CD4-positive, alpha-beta T cell treated with Interferon alpha-2 for 1 hour (primary cell): ENCODE results near the gene FLYWCH2.
A peak's percentile ranks its signal among the peaks of the same experiment; 100 is the strongest.

ENCODE experiments used
- DNase-seq, 2 donors: peaks; one replicate each; pipeline ENCODE4 v3.0.0-alpha.2; 2020 to 2022

The FLYWCH2 gene, protein sequence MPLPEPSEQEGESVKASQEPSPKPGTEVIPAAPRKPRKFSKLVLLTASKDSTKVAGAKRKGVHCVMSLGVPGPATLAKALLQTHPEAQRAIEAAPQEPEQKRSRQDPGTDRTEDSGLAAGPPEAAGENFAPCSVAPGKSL

DNA sequence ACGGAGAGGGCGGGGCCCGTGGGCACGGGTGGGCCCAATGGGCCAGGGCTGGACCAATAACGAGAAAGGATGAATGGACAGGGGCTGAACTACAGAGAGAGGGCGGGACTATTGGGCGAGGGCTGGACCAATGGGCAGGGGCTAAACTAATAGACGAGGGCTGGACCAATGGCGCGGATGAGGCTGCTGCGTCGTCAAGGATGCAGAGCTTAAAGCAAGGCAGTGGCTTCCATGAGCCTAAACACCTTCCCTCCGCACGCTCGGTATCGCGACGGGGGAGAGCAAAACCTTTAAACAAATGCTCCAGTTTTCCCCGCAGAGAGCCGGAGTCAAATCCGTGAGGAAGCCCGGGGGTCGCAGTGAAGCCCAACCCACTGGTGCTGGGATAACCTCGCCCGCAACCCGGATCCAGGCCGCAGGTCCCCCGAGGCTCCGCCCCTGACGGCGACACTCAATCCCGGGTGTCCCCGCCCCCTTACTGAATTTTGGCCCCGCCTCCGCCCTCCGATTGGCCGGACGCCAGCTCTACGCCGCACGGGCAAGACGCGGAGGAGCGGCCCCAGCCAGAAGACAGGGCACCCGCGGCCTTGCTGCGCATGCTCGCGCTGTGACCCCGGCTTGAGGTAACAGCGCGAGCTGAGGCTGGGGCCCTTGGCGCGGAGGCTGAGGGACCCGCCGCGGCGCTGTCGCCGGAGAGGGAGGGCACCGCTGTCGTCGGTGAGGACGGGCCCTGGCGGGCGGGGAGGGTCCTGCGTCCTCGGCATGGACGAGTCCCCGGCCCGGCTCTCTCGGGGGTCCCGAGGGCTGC, at the start of gene FLYWCH2:
Gene FLYWCH2 (plus strand): TSS at position 566 of the 808 bp plus-strand sequence. CDS start 13,235 bp downstream, outside the sequence.
- DNase-seq: peak; percentile 99 to 100

DNA sequence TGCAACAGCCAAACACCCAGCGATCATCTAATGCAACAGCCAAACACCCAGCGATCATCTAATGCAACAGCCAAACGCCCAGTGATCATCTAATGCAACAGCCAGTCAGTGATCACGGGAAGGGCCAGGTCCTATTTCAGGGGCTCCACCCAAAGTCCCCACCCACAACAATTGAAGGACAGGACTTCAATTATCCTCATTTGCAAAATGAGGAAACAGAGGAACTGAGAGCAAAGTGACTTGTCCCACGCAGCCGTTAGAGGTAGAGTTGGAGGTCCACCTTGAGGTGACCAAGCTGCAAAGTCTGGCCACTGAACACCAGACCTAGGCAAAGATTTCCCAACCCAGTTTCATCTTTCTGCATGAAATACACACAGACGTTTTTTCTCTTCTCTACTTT, 49.2 kb upstream of the FLYWCH2 start:
- no peak for DNase-seq

DNA sequence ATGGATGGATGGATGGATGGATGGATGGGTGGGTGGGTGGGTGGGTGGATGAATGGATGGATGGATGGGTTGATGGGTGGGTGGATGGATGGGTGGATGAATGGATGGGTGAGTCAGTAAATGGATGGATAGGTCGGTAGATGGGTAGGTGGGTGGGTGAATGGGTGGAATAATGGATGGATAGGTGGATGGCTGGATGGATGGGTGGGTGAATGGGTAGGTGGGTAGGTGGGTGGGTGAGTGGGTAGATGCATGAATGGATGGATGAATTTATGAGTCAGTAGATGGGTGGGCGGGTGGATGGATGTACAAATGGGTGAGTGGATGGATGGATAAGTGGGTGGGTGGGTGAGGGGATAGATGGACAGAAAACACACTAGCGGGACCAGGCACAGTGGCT, 48.0 kb upstream of the FLYWCH2 start:
- no peak for DNase-seq

DNA sequence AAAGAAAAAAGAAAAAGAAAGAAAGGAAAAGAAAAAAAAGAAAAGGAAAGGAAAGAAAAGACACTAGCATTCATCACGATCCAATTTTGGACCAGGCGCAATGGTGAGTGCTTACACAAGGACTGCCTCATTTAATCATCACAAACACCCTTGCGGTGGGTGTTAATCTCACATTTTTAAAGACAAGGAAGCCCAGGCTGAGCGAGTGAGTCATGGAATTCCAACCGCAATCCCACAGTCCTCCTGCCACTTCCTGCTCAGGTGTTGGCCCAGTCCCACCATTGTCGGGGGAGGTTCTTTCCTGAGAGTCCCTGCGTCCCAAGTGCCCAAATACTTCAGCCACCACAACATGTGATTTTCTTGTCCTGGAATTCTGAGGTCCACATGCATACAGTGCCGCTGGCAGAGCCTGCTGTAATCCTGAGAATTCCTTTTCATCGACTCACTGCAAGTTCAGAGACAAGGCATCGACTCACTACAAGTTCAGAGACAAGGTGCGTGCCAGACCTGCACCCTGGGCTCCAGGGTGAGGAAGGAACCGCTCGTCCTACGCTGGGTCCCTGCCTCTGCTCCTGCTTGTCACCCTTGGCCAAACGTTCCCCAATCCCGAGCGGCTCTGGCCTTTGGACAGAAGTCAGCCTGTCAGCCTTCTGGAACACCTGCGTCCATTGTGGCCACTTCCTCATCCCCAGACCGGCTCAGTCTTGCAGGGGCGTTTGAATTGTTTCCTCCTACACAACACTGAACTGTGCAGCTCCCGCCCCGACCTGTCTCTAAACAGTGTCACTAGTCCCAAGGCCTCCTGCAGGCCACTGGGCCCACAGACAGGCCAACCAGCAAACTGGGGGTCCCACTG, 47.1 kb upstream of the FLYWCH2 start:
- DNase-seq: no peak

DNA sequence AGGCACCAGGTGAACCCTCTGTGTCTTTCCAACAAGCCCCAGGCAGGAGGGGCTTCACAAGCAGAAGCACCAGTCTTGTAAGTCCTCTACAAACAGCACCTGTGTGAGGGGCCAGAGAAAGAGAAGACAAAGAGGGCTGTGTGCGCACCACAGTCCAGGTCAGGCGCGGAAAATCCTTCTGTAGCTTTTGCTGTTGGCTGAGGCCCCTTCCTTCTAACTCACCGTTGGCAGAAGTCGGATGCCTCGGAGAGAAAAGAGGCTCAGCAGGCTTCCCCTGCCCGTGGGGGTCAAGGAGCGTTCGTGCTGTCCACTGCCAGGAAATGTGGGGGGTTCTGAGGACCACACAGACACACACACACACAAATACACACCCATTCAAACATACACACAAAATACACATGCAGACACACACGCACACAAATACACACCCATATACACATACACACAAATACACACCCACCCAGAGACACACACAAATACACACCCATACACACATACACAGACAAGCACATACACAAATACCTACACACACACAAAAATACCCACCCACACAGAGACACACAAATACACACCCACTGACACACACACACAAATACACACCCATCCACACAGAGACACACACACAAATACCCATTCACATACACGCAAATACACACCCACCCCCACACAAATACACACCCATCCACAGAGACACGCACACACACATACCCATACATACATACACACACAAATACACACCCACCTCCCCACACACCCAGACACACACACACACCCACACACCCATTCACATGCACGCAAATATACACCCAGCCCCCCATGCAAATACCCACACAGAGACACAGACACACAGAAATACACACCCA, 46.1 kb upstream of the FLYWCH2 start:
- DNase-seq: no peak

DNA sequence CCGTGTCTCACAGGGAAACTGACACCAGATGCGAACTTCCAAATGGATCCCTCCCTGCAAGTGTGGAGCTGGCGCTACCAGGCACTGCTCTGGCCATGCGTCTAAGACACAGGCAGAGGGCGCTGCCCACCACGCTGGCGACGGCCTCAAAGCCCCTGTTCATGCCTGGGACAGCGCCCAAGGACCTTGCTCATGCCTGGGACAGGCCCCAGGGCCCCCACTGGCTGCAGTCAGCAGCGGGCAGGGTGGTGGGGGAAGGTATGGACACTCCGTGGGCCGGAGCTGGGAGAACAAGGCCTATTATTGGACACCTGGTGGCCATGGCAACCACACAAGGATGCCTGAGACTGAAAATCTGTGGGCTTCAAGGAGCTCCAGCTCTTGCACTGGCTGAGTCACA, 44.1 kb upstream of the FLYWCH2 start:
- DNase-seq: peak; percentile 52 to 67

DNA sequence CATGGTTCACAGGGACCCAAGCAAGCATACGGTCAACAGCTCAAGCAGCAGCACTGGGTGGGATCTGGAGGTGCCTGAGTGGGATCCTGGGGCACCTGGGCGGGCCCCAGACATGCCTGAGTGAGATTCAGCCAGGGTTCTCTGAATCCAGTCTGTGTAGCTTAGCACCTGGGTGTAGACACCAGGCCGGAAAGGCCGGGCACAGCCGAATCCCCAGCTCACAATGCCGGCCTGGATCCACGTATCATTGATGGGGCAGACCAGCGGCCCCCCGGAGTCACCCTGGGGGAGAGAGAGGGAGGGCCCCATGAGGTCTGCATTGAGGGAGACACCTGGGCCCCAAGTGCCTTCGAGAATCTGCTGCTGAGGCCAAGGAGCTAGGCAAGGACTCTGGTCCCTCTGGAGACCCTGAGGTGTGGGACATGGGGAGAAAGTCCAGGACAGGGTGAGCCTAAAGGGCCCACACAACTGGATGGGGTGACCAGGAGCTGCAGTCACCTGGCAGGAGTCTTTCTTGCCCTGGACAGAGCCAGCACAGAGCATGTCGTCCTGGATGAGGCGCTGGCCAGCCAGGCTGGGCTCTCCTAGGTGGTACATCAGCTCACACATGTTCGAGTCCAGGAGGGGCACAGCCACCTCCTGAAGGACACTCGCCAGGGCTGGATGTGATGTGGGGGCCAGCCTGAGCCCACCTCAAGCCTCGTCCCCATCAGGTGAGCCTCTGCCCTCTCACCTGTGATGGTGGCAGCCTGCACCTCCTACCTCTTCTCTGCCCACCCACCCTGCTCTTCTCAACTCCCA, 43.2 kb upstream of the FLYWCH2 start:
- no peak for DNase-seq

DNA sequence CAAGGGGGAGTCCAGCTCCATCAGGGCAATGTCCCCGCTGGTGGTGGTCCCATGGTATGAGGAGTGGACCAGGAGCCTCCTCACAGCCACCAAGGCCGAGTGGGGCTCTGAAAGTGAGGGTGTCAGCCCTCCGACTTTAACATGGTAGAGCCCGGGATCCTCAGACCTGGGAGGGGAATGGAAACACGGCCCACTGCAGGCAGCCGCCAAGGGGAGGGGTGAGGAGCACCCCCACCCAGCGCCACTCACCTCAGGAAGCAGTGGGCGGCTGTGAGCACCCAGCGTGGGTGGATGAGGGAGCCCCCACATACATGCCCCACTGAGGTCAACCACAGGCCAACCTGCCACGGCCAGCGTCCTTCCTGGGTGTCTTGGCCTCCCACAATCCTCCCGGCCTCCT, 42.1 kb upstream of the FLYWCH2 start:
- DNase-seq: no peak

DNA sequence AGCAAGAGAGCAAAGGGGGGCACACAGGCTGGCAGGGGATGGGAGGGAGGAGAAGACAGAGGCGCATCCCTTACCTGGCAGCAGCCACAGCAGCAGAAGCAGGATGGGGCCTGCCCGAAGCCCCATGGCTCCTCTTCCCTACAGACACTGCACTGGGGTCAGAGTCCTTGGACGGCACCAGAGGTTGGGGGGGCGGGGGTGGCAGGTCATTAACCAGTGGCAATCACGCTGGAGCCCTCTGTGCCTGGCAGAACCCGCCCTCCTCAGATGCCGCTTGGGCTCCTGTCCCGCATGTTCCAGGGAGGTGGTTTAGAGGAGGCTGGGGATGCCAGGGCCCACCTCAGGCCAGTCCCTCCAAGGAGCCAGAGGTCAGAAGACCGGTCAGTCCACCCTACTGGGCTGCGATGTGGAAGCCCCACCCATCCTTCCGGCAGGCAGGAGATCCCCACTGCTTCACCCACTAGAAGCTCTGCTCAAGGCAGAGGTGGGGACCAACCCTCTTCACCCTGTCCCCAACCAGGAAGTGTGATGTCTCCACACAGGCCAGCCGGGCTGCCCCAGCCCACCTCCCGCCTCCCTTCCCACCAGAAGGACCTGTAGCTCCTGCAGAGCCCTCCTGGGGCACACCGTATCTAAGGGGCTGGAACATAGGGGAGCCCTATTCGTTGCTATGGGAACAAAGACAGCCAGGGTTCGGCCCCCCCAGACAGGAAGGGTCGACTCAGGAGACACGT, 41.2 kb upstream of the FLYWCH2 start:
- peak; percentile 18 to 26 for DNase-seq

DNA sequence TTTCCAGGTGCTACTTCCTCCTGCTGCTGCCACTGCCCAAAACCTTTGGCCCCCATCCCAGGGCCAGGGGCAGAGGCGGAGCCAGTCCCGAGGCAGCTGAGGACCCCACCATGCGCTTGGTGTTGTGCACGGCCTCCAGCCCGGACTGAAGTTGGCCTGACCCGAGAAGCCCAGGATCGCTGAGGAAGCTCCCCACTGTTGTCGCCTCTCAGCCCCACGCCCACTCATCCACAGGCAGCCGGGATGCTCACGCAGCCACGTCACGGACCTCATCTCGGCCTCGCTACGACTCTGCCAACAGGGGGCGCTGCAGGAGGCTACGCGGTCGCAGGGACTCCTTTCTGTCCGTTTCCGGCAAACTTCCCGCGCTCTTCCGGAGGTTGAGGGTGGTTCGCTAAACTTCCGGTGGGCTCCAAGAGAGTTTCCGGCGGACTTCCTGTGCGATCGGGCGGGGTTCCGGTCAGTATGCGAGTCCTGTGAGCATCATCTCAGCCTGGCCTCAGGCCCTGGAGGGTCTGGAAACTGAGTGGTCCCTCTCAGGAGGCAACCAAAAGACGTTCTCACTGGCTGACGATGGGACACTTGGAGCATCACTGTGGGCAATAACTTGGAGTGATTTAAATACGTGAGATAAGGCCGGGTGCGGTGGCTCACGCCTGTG, 40.5 kb upstream of the FLYWCH2 start:
- peak; percentile 78 to 79 for DNase-seq

DNA sequence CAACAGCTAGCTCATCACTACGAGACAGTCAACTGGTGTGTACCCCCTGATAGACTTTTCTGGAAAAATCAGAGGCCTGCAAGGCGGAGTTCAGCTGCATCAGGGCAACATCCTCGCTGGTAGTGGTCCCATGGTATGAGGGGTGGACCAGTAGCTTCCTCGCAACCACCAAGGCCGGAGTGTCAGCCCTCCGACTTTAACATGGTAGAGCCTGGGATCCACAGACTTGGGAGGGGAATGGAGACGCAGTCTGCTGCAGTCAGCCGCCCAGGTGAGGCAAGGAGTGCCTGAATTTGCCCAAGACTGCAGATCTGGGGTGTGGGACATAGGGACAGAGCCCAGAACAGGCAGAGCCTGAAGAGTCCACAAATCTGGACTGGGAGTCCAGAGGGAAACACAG, 39.5 kb upstream of the FLYWCH2 start:
- DNase-seq: no peak

DNA sequence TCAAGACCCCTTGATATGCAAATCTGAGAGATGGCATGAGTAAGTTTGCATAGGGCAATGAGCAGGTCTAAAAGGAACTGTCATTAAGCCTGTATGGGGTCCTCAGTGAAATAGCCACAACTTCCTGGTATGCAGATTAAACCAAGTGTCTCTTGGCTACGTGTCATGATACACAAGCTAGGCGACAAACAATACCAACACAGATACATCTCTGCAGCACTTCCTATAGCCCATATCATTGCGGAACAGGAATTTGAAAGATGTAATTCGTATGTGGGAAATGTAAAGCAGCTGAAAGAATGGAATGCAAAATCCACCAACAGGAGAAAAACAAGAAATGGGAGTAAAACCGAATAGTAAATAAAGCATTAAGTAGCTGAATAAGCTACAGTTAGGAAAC, 37.9 kb upstream of the FLYWCH2 start:
- DNase-seq: no peak

DNA sequence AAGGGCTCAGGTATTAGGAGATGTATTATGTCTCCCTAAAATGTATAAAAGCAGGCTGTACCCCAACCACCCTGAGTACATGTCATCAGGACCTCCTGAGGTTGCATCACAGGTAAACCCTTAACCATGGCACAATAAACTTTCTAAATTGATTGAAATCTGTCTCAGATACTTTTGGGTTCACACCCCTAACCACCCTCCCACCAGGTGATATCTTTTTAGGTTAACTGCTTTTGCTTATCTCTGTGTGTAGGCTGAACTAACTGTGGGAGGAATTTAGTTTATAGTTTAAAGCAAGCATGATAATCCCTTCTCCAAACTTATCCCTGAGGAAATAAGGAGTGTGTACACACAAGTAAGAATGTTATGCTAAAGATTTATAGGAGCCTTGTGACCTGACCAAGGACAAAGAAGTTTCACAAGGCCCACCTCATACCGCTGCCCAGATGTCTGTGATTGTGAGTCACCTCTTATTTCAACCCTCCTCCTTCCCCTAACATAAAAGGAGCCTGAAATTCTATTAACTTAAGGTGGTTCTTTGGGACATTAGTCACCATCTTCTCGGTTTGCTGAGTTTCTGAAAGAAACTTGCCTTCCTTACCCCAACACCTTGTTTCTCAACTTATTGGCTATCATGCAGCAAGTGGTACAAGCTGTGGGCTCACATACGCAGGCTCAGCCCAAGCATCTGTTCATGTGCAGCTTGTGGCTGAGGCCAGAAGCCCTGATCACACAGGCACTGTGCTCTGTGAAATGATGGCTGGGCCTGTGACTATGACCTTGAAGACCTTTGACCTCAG, 36.3 kb upstream of the FLYWCH2 start:
- no peak for DNase-seq

DNA sequence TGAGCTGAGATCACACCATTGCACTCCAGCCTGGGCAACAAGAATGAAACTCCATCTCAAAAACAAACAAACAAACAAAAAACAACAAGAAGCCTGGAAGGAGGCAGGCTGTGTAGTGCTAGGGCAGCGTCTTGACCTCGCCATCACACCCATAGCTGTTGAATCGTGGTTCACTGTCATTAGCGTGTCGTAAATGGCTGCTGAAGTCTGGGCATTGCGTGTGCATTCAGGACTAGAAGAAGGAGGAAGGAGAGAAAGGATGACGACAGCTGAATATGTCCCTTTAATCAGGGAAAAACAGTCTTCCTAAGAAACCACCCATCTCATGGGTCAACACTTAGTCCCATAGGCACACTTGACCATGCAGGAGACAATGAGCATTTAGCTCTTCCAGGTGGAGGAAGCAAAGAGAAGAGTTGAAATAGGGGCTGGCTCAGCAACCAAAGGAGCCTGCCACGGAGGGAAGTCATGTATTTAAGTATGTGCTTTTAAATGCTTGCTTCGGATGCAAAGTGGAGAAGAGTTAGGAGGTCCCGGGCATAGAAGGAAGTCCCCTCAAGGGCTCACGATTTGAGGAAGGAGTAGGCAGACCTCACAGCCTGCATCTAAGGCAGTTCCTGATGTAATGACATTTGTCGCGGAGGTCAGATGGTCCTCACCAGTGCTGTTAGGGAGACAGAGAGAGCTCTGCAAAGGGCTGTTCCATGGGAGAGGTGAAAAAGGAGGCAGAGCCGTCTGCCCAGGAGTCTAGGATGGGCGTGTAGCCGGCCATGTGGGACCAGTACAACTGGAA, 33.9 kb upstream of the FLYWCH2 start:
- no peak for DNase-seq

DNA sequence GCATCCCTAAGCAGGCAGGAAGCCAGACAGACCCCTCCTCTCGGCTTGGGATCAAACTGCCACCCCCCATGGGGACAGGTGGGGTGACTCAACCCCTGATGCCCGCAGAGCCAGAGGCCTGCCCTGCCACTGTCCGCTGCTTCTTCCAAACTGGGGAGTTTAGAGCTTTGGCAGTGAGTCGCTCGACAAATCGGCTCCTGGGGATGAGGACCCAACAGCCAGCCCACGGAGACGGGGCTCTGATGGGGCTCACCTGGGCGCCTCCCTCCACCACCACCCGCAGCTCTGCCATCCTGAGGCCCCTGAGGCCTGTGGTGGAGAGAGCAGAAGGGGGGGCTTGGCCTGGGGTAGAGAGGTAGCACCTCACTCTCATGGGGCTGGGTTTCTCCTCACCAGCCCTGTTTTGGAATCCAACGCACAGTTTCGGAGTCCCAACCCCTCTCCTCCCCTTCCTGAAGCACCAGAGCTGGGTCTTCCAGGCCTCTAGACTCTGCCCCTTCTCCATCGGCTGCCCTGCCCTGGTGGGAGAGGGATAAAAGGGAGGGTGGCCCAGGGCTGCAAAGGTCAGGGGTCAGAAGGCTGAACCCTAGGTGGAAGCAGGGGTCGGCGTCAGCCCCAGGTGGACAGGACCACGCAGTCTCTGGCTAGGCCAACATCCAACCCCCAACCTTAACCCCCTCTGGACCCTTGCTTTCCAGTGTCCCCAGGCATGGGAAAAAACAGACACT, 30.8 kb upstream of the FLYWCH2 start:
- DNase-seq: no peak

DNA sequence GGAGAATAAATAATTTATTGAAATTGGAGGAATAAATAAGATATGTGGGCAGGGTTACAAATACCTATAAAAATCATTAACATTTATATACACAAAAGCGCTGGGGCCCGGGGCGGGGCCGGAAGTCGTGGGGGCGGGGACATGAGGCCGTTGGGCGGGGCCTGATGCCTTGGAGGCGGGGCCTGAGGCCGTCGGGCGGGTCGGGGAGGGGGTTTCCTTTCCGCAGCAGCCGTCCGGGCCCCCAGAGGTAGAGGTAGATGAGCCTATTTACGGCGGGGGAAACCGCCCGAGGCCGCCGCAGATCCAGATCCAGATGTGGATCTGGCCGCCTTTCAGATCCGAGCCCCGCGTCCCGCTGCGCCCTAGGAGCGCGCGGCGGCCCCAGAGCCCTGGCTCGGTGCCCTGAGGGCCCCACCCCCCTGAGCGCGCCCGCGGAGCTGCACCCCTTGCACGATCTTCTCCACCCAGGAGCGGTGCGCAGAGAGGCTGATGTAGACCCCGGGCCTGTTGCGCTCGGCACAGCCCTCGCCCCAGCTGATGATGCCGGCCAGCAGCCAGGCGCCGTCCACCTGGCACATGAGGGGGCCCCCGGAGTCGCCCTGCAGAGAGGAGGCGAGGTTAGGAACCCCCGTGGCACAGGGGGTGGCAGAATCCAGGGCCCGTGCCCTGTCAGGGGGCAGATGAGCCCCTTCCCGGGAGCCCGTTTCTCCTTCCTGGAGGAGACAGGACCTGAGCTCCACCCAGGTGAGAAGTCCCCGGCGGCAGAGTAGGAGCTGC, 30.1 kb upstream of the FLYWCH2 start:
- no peak for DNase-seq

DNA sequence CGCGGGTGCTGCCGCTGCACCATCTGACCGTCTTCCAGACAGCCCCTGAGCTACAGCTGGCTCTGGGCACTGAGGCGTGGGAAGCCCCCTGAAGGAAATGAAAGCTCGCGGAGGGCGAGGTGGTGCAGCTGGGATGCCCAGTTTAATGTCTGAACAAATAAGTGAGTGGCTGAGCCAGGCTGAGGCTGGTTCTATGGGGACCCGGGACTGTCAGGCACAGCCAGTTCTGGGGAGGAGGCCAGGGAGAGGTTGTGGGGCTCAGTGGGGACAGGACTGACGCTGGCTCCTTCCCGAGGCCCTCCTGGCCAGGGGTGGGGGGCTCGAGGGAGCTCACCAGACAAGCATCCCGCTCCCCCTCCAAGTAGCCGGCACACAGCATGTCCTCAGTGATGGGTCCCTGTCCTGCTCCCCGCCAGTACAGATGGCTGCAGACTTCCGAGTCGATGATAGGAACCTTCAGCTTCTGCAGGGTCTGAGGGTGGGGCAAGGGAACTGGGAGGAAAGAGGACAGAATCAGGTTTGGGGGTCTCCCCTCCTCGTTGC, 29.4 kb upstream of the FLYWCH2 start:
- DNase-seq: no peak
